OCI-LY3 (cell line): ENCODE data around the gene FOXJ3.

Experiments used
- H2AFZ ChIP-seq: fragments of 200-600, 300-600 bp; shearing (Covaris generic); 2 replicates; pipeline ENCODE4 v1.6.0; 2014; ENCODE audit warnings: antibody characterized with exemption, low read depth, low read length
- H3K27ac ChIP-seq: fragments of 200-600, 300-600 bp; sonication (generic); 2 replicates; pipeline ENCODE4 v1.5.1; 2014; ENCODE audit warnings: mild to moderate bottlenecking, low read length, moderate library complexity, mixed read lengths
- H3K27me3 ChIP-seq: fragments of 200-600, 300-600 bp; sonication (generic); 2 replicates; pipeline ENCODE4 v1.6.1; 2014; ENCODE audit warnings: low read depth, low read length, mixed read lengths
- H3K36me3 ChIP-seq: fragments of 200-600, 300-600 bp; sonication (generic); replicated peaks from 2 replicates; pipeline ENCODE3; 2014; ENCODE audit warnings: low read depth, low read length, mixed read lengths
- H3K4me1 ChIP-seq: fragments of 300-600, 200-600 bp; sonication (generic); 2 replicates; pipeline ENCODE4 v1.6.1; 2014; ENCODE audit warnings: low read length, mixed read lengths
- H3K4me2 ChIP-seq: fragments of 200-600, 300-600 bp; sonication (generic); 2 replicates; pipeline ENCODE4 v1.6.1; 2014; ENCODE audit warnings: low read length, mixed read lengths
- H3K4me3 ChIP-seq: fragments of 300-600, 200-600 bp; sonication (generic); 2 replicates; pipeline ENCODE4 v1.5.1; 2014; ENCODE audit warnings: antibody characterized with exemption, mild to moderate bottlenecking, low read length, moderate library complexity
- H3K79me2 ChIP-seq: fragments of 300-600, 200-600 bp; shearing (Covaris generic); 2 replicates; pipeline ENCODE4 v1.6.1; 2014; ENCODE audit warnings: mild to moderate bottlenecking, low read length, mixed read lengths
- H3K9ac ChIP-seq: fragments of 300-600, 200-600 bp; shearing (Covaris generic); 2 replicates; pipeline ENCODE4 v1.6.0; 2014; ENCODE audit warnings: mild to moderate bottlenecking, low read length, moderate library complexity
- H3K9me3 ChIP-seq: fragments of 200-600, 300-600 bp; shearing (Covaris generic); 2 replicates; pipeline ENCODE4 v1.6.1; 2014; ENCODE audit warnings: low read length, mixed read lengths; ENCODE audit not compliant: insufficient read depth
- H4K20me1 ChIP-seq: fragments of 200-600, 300-600 bp; sonication (generic); 2 replicates; pipeline ENCODE4 v1.6.1; 2016; ENCODE audit warnings: low read length, mixed read lengths; ENCODE audit not compliant: insufficient read depth
- EZH2phosphoT487 ChIP-seq: fragments of 200-600 bp; shearing (Covaris generic); IDR thresholded peaks from 2 replicates; pipeline ENCODE4 v1.6.1; 2018; ENCODE audit warnings: antibody characterized with exemption, mixed run types, low read depth
- TF ChIP-seq, protein P1 (sequence below): fragments of 200-600, 300-600 bp; sonication (generic); IDR thresholded peaks from 2 replicates; pipeline ENCODE4 v1.5.1; 2014; ENCODE audit warnings: antibody characterized with exemption, low read length, low read depth

FOXJ3 gene

GRCh38 chr1:42183957-42184268 lies 151.1 kb downstream of the FOXJ3 start:
- Histone ChIP-seq H3K36me3 (peaks cover 7% of the 10 kb centered on the region), H3K9ac (no peak overlapping the region), H4K20me1 (no peaks in the 10 kb centered on the region), H3K79me2 (no peaks in the 10 kb centered on the region), H3K4me1 (no peaks in the 10 kb centered on the region), H3K27ac (no peak overlapping the region), H3K4me3 (no peak overlapping the region), H2AFZ (no peak overlapping the region), H3K27me3 (no peaks in the 10 kb centered on the region), H3K4me2 (no peak overlapping the region), H3K9me3 (no peaks in the 10 kb centered on the region)
- TF ChIP-seq, protein P1, sequence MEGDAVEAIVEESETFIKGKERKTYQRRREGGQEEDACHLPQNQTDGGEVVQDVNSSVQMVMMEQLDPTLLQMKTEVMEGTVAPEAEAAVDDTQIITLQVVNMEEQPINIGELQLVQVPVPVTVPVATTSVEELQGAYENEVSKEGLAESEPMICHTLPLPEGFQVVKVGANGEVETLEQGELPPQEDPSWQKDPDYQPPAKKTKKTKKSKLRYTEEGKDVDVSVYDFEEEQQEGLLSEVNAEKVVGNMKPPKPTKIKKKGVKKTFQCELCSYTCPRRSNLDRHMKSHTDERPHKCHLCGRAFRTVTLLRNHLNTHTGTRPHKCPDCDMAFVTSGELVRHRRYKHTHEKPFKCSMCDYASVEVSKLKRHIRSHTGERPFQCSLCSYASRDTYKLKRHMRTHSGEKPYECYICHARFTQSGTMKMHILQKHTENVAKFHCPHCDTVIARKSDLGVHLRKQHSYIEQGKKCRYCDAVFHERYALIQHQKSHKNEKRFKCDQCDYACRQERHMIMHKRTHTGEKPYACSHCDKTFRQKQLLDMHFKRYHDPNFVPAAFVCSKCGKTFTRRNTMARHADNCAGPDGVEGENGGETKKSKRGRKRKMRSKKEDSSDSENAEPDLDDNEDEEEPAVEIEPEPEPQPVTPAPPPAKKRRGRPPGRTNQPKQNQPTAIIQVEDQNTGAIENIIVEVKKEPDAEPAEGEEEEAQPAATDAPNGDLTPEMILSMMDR, result no peak

GRCh38 chr1:42183210-42183956 lies 151.7 kb downstream of the FOXJ3 start:
- no peak overlapping the region for H2AFZ ChIP-seq
- H3K27ac ChIP-seq, result no peak overlapping the region
- H3K4me1 ChIP-seq, result no peaks in the 10 kb centered on the region
- no peak overlapping the region for H3K4me2 ChIP-seq
- H3K36me3 ChIP-seq, result peaks cover 5% of the 10 kb centered on the region
- no peak for TF ChIP-seq EZH2phosphoT487
- TF ChIP-seq, protein P1, result no peak
- H3K79me2 ChIP-seq, result no peaks in the 10 kb centered on the region
- no peaks in the 10 kb centered on the region for H3K27me3 ChIP-seq
- H3K9me3 ChIP-seq, result no peaks in the 10 kb centered on the region
- H3K4me3 ChIP-seq, result no peak overlapping the region
- H4K20me1 ChIP-seq, result no peaks in the 10 kb centered on the region
- H3K9ac ChIP-seq, result no peak overlapping the region

DNA sequence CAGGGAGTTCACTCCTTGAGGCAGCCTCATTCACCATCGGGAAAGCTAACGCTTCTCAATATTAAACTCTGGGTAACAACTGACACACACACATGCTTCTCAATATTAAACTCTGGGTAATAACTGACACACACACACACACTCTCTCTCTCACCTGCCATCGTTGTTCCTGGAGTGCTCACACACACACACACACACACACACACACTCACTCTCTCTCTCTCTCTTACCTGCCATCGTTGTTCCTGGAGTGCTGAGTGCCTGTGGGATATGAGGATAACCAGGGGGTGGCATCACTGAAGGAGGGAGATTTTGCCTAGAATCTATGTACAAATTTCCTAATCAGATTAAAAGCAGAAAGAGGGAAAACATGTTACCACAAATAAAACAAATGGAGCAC lies 153.3 kb downstream of the FOXJ3 start:
- H3K27ac ChIP-seq, result no peak overlapping the region
- no peaks in the 10 kb centered on the region for H3K4me1 ChIP-seq
- H3K4me2 ChIP-seq, result no peak overlapping the region
- no peak overlapping the region for H3K9ac ChIP-seq
- no peaks in the 10 kb centered on the region for H4K20me1 ChIP-seq
- H3K9me3 ChIP-seq, result no peaks in the 10 kb centered on the region
- peaks cover 5% of the 10 kb centered on the region for H3K36me3 ChIP-seq
- H2AFZ ChIP-seq, result no peak overlapping the region
- no peak for TF ChIP-seq EZH2phosphoT487
- TF ChIP-seq, protein P1, result no peak
- H3K4me3 ChIP-seq, result no peak overlapping the region
- no peaks in the 10 kb centered on the region for H3K79me2 ChIP-seq
- H3K27me3 ChIP-seq, result no peaks in the 10 kb centered on the region

GRCh38 chr1:42179900-42180329 lies 155.1 kb downstream of the FOXJ3 start:
- H3K4me1 ChIP-seq, result no peaks in the 10 kb centered on the region
- no peak overlapping the region for H2AFZ ChIP-seq
- TF ChIP-seq, protein P1, result no peak
- no peak for TF ChIP-seq EZH2phosphoT487
- no peak overlapping the region for H3K27ac ChIP-seq
- no peaks in the 10 kb centered on the region for H4K20me1 ChIP-seq
- H3K27me3 ChIP-seq, result no peaks in the 10 kb centered on the region
- H3K9ac ChIP-seq, result no peak overlapping the region
- H3K36me3 ChIP-seq, result peaks cover 5% of the 10 kb centered on the region
- no peaks in the 10 kb centered on the region for H3K9me3 ChIP-seq
- H3K4me3 ChIP-seq, result no peak overlapping the region
- H3K4me2 ChIP-seq, result no peak overlapping the region
- no peaks in the 10 kb centered on the region for H3K79me2 ChIP-seq
